Endothelial cell (in vitro differentiated cells): ENCODE measurements around the gene CANX. TPM values are rescaled to one million over a fixed set of nuclear protein-coding genes. Genes with fewer than 3 reads are reported as not detected.

Experiments
- DNase-seq: peaks from one replicate; pipeline ENCODE4 v3.0.0; 2021; ENCODE audit warnings: low spot score
- H3K27ac Mint-ChIP-seq: one replicate; pipeline ENCODE4 v1.8.0; 2021; ENCODE audit warnings: mixed read lengths, inconsistent platforms; ENCODE audit not compliant: unreplicated experiment
- H3K27me3 Mint-ChIP-seq: one replicate; pipeline ENCODE4 v1.8.0; 2021; ENCODE audit warnings: mild to moderate bottlenecking, moderate library complexity, mixed read lengths, inconsistent platforms; ENCODE audit not compliant: unreplicated experiment
- H3K36me3 Mint-ChIP-seq: one replicate; pipeline ENCODE4 v1.8.0; 2021; ENCODE audit warnings: mild to moderate bottlenecking, low read depth, mixed read lengths, inconsistent platforms; ENCODE audit not compliant: unreplicated experiment
- H3K4me1 Mint-ChIP-seq: one replicate; pipeline ENCODE4 v1.8.0; 2021; ENCODE audit warnings: mild to moderate bottlenecking, mixed read lengths, inconsistent platforms; ENCODE audit not compliant: unreplicated experiment
- H3K4me3 Mint-ChIP-seq: one replicate; pipeline ENCODE4 v1.8.0; 2021; ENCODE audit warnings: mild to moderate bottlenecking, mixed read lengths, inconsistent platforms; ENCODE audit not compliant: unreplicated experiment
- H3K9me3 Mint-ChIP-seq: one replicate; pipeline ENCODE4 v1.8.0; 2021; ENCODE audit warnings: mixed read lengths, inconsistent platforms; ENCODE audit not compliant: unreplicated experiment
- total RNA-seq: library from RNA; stranded (reverse); fragmentation: NEBNext Ultra II Directional; extraction: Animal tissue kit (Norgen Biotek cat#: 25700); gene quantifications from one replicate; pipeline ENCODE4 v1.2.1, GENCODE V29; 2021; ENCODE audit not compliant: unreplicated experiment
- TF ChIP-seq, protein P1 (sequence below): fragments of 200-600 bp; sonication (generic); IDR thresholded peaks from one replicate; pipeline ENCODE4 v1.5.0; 2021; ENCODE audit warnings: antibody characterized with exemption; ENCODE audit not compliant: unreplicated experiment

The CANX gene
- total RNA-seq, 1 donor from 2014 or later = 568 TPM

DNA sequence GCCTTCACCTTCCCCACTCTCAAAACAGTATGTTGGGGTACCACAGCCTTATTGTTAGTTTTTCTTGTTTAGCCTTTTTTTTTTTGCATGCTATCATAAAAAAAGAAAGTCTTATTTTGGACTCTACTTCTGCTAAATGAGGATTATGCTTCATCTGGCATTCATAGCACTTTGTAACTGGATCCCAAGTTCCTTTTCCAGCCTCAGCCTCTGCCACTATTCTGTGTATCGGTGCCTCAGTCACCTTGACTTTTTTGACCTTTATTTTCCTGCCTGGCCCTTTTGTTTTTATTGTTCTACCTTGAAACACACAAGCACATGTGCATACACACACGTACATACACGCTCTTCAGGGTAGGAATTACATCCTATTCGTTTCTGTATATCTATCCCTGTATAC, 25.4 kb downstream of the CANX start:
- H3K27me3 Mint-ChIP-seq = peaks cover 3% of the 10 kb centered on the region
- H3K36me3 Mint-ChIP-seq = peaks cover 31% of the 10 kb centered on the region
- TF ChIP-seq, protein P1, sequence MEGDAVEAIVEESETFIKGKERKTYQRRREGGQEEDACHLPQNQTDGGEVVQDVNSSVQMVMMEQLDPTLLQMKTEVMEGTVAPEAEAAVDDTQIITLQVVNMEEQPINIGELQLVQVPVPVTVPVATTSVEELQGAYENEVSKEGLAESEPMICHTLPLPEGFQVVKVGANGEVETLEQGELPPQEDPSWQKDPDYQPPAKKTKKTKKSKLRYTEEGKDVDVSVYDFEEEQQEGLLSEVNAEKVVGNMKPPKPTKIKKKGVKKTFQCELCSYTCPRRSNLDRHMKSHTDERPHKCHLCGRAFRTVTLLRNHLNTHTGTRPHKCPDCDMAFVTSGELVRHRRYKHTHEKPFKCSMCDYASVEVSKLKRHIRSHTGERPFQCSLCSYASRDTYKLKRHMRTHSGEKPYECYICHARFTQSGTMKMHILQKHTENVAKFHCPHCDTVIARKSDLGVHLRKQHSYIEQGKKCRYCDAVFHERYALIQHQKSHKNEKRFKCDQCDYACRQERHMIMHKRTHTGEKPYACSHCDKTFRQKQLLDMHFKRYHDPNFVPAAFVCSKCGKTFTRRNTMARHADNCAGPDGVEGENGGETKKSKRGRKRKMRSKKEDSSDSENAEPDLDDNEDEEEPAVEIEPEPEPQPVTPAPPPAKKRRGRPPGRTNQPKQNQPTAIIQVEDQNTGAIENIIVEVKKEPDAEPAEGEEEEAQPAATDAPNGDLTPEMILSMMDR = no peak
- H3K4me3 Mint-ChIP-seq = no peak overlapping the region
- DNase-seq = no peak
- H3K4me1 Mint-ChIP-seq = peaks cover 16% of the 10 kb centered on the region
- H3K9me3 Mint-ChIP-seq = no peaks in the 10 kb centered on the region
- peak overlapping the region; percentile 82 for H3K27ac Mint-ChIP-seq

DNA sequence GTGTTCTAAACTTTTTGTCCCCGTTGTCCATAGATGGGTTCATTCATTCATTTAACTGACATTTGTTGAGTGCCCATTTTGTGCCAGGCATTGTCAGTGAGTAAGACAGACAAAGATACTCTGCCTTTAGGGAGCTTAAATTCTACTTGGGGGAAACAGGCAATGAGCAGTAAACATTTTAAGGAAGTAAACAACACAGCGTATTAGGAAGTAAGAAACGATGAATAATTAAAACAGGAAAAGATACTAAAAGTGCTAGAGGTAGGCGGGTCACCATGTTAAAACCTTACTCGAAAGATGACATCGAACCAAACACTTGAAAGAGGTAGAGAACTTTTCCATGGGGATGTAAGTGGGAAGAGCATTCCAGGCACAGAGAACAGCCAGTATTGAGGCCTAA, 28.3 kb downstream of the CANX start:
- DNase-seq = no peak
- Mint-ChIP-seq H3K4me1 (peaks cover 26% of the 10 kb centered on the region), H3K4me3 (no peak overlapping the region)

DNA sequence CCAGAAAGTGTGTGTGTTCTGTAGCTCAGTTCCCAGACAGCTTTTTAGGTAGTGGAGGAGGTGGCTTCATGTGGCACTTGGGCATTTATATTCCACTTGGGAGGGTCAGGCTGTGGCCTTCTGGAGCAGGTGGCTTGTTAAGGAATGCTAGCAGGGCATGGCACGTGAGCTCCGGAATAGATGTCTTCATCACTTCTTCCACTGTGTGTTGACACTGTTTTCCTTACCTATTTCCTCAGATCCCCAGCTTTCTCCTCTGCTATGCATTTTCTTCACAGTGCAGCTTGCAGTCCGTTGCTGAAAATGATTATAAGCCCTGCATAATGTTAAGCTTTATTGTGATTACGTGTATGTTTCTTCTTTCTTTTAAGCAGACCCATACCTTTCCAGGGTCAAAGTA, 30.5 kb downstream of the CANX start:
- Mint-ChIP-seq H3K4me1 (peaks cover 22% of the 10 kb centered on the region), H3K36me3 (peaks cover 22% of the 10 kb centered on the region)
- TF ChIP-seq, protein P1 = no peak

More for the DNA sequence above, 28.3 kb downstream of the CANX start:
- Mint-ChIP-seq H3K9me3 (no peaks in the 10 kb centered on the region), H3K36me3 (peaks cover 29% of the 10 kb centered on the region), H3K27me3 (peaks cover 3% of the 10 kb centered on the region), H3K27ac (no peak overlapping the region)
- TF ChIP-seq, protein P1 = no peak

DNA sequence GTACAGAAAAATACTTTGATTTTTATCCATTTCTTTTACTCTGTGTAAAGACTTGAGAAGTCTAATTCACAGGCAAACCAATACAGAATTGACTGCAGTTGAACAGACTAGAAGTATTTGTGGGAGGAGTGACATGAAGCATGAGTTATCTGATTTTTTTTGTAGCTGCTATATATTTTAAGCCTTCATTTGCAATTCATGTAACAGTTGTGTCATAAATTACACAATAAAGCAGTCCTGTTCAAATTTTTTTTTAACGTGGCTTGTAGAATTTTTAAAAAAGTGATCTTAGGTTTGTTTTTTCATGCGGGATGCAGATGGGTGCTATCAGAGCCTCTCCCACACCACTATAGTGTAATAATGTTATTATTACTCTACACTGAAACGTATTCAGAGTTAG, 31.0 kb downstream of the CANX start:
- Mint-ChIP-seq H3K27me3 (peaks cover 2% of the 10 kb centered on the region), H3K27ac (no peak overlapping the region), H3K4me3 (no peak overlapping the region), H3K4me1 (peaks cover 24% of the 10 kb centered on the region), H3K9me3 (no peaks in the 10 kb centered on the region), H3K36me3 (peaks cover 18% of the 10 kb centered on the region)
- no peak for DNase-seq
- TF ChIP-seq, protein P1 = no peak

More for the DNA sequence above, 30.5 kb downstream of the CANX start:
- Mint-ChIP-seq H3K4me3 (no peak overlapping the region), H3K27ac (no peak overlapping the region), H3K27me3 (peaks cover 2% of the 10 kb centered on the region), H3K9me3 (no peaks in the 10 kb centered on the region)
- DNase-seq = no peak

DNA sequence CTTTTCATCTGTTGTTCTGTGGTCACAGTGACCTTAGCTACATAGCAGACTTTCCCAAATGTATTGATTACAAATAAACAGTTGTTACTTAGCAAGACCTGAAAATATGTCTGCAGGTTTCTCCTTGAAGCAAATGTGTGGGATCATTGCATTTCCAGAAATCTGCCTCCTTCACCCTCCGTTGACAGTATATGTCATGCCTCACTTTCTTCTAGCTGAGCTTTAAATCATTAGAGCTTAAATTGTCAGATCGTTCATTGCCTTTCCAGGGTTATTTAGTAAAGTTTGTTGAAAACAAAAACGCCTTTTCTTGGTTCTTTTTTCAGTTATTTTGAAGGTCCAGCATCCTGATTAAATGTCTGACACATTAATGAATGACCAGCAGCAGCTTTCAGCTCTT, 31.6 kb downstream of the CANX start:
- Mint-ChIP-seq H3K4me1 (peaks cover 26% of the 10 kb centered on the region), H3K36me3 (peaks cover 18% of the 10 kb centered on the region), H3K9me3 (no peaks in the 10 kb centered on the region), H3K27ac (no peak overlapping the region), H3K4me3 (no peak overlapping the region), H3K27me3 (peaks cover 2% of the 10 kb centered on the region)
- no peak for DNase-seq
- TF ChIP-seq, protein P1 = no peak
